Osteoblast (primary cell): ENCODE measurements around the gene DTX3. TPM values are rescaled to one million over a fixed set of nuclear protein-coding genes. Genes with fewer than 3 reads are reported as not detected.

Source experiments
- DNase-seq: peaks from one replicate; pipeline ENCODE4 v3.0.0; 2011; ENCODE audit warnings: low spot score, mixed read lengths; ENCODE audit not compliant: insufficient read length; ENCODE audit errors: missing footprints
- H2AFZ ChIP-seq: 2 replicates; pipeline ENCODE4 v1.6.0; 2011; ENCODE audit warnings: mild to moderate bottlenecking, low read length
- H3K27ac ChIP-seq: 2 replicates; pipeline ENCODE4 v1.5.1; 2011; ENCODE audit warnings: mild to moderate bottlenecking, low read depth, low read length, moderate library complexity
- H3K27me3 ChIP-seq: 2 replicates; pipeline ENCODE4 v1.6.0; 2012; ENCODE audit warnings: mild to moderate bottlenecking, control low read depth, inconsistent platforms, low read length, moderate library complexity; ENCODE audit not compliant: insufficient read depth
- H3K36me3 ChIP-seq: 2 replicates; pipeline ENCODE4 v1.5.1; 2011; ENCODE audit warnings: mild to moderate bottlenecking, low read length, control low read depth, moderate library complexity; ENCODE audit not compliant: insufficient read depth
- H3K4me1 ChIP-seq: 2 replicates; pipeline ENCODE4 v1.5.1; 2011; ENCODE audit warnings: mild to moderate bottlenecking, low read length, control low read depth, moderate library complexity; ENCODE audit not compliant: insufficient read depth
- H3K4me2 ChIP-seq: 2 replicates; pipeline ENCODE4 v1.6.0; 2011; ENCODE audit warnings: mild to moderate bottlenecking, low read length; ENCODE audit not compliant: insufficient read depth
- H3K4me3 ChIP-seq: fragments of 200-600 bp; sonication (generic); 3 replicates; pipeline ENCODE4 v1.5.1; 2012; ENCODE audit warnings: mild to moderate bottlenecking, low read length, inconsistent platforms; ENCODE audit not compliant: insufficient read depth
- H3K79me2 ChIP-seq: 2 replicates; pipeline ENCODE4 v1.6.0; 2012; ENCODE audit warnings: mild to moderate bottlenecking, low read length, control low read depth, inconsistent platforms; ENCODE audit not compliant: insufficient read depth
- H3K9me3 ChIP-seq: 2 replicates; pipeline ENCODE4 v1.5.1; 2011; ENCODE audit warnings: low read depth, low read length, control low read depth
- H4K20me1 ChIP-seq: 2 replicates; pipeline ENCODE4 v1.6.0; 2012; ENCODE audit warnings: mild to moderate bottlenecking, low read length, control low read depth; ENCODE audit not compliant: insufficient read depth
- CTCF ChIP-seq: IDR thresholded peaks from 2 replicates; pipeline ENCODE4 v1.5.1; 2011; ENCODE audit warnings: mild to moderate bottlenecking, low read depth, low read length, moderate library complexity; ENCODE audit errors: extremely low read depth
- total RNA-seq: library from RNA; depleted of rRNA; stranded (reverse); fragments of >200 nt; gene quantifications from 2 replicates; pipeline ENCODE4 v1.2.3, GENCODE V29; 2012

Gene DTX3
- total RNA-seq, 1 donor = 21.4 TPM

- DNase-seq = peak; percentile 74
- no peaks in the 10 kb centered on the region for H4K20me1 ChIP-seq
- H3K9me3 ChIP-seq = no peaks in the 10 kb centered on the region
- no peak overlapping the region for H2AFZ ChIP-seq
- no peak for TF ChIP-seq CTCF
- H3K4me3 ChIP-seq = no peak overlapping the region
- peaks cover 4% of the 10 kb centered on the region for H3K4me1 ChIP-seq
- no peaks in the 10 kb centered on the region for H3K79me2 ChIP-seq
- no peak overlapping the region for H3K4me2 ChIP-seq
- no peaks in the 10 kb centered on the region for H3K36me3 ChIP-seq
- peaks cover 46% of the 10 kb centered on the region for H3K27me3 ChIP-seq
- no peak overlapping the region for H3K27ac ChIP-seq
These were observed 21.7 kb downstream of the DTX3 start for GRCh38 chr12:57626111-57626920.

GRCh38 chr12:57626921-57627445 lies 22.4 kb downstream of the DTX3 start:
- Histone ChIP-seq H3K27ac (no peak overlapping the region), H3K9me3 (no peaks in the 10 kb centered on the region), H2AFZ (no peak overlapping the region), H3K27me3 (peaks cover 46% of the 10 kb centered on the region), H3K36me3 (no peaks in the 10 kb centered on the region), H3K4me2 (no peak overlapping the region), H3K4me1 (no peaks in the 10 kb centered on the region), H4K20me1 (no peaks in the 10 kb centered on the region), H3K79me2 (no peaks in the 10 kb centered on the region), H3K4me3 (no peak overlapping the region)
- TF ChIP-seq CTCF = no peak
- peak; percentile 47 for DNase-seq

GRCh38 chr12:57627501-57628279 lies 23.1 kb downstream of the DTX3 start:
- Histone ChIP-seq H4K20me1 (no peaks in the 10 kb centered on the region), H3K4me3 (no peak overlapping the region), H3K4me2 (no peak overlapping the region), H3K36me3 (no peaks in the 10 kb centered on the region), H3K27ac (no peak overlapping the region), H2AFZ (no peak overlapping the region), H3K9me3 (no peaks in the 10 kb centered on the region), H3K79me2 (no peaks in the 10 kb centered on the region), H3K27me3 (peaks cover 46% of the 10 kb centered on the region), H3K4me1 (no peaks in the 10 kb centered on the region)
- DNase-seq = peak; percentile 61
- no peak for TF ChIP-seq CTCF
